ENCODE measurements around the gene ADSS1. TPM values are rescaled to one million over a fixed set of nuclear protein-coding genes. Genes with fewer than 3 reads are reported as not detected.

The ADSS1 gene
- total RNA-seq, 4 donors from 2014 or later = 3.4 to 11.4 (median 8.4) TPM

DNA sequence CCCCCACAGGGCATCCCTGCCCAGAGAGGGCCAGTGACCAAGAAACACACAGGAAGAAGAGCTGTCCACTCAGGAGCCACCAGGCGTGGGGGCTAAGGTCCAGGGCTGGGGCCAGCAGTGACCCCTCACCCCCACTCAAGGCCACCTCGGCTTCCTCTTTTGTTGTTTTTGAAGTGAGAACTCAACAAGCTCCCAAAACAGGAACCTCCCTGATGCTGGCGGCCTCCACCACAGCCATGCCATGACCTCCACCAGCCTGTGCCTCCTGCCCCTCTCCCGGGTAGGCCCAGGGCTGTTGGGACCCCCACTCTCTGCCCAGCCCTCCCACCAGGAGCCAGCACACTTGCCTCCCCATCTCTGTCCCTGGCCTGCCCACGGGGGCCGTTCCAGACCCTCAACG lies 63.7 kb downstream of the ADSS1 start:
- intact Hi-C loops (cut with DNase I) = no loop called here
- DNase-seq = no peak
- 96% methylated on average over 4 of the region's 7 CpGs; no CpG with 5 or more reads in 1 of the 2 donors for WGBS, 2 donors
- Histone ChIP-seq H3K4me1 (peaks cover 25 to 100% (median 29%) of the 10 kb centered on the region in 3 donors), H3K27me3 (no peaks in the 10 kb centered on the region), H3K4me3 (no peak overlapping the region), H3K9me3 (no peaks in the 10 kb centered on the region), H3K27ac (peak overlapping the region in 2 of 4 donors; percentile 9 to 43), H3K36me3 (peaks cover 0 to 79% (median 20%) of the 10 kb centered on the region in 3 donors)
- TF ChIP-seq POLR2A (IDR thresholded peaks at IDR 0.05) = no peak
- no peak for TF ChIP-seq CTCF (IDR thresholded peaks at IDR 0.05)

GRCh38 chr14:104788161-104788818 lies 64.3 kb downstream of the ADSS1 start:
- WGBS, 2 donors = no CpG with 5 or more reads among the region's 14 CpGs
- no peak overlapping the region for H3K4me3 ChIP-seq
- intact Hi-C loops (cut with DNase I) = no loop called here
- H3K36me3 ChIP-seq = peaks cover 0 to 75% (median 20%) of the 10 kb centered on the region in 3 donors
- H3K27ac ChIP-seq = peak overlapping the region in 2 of 4 donors; percentile 9 to 43
- H3K9me3 ChIP-seq = no peaks in the 10 kb centered on the region
- H3K4me1 ChIP-seq = peaks cover 31 to 100% (median 34%) of the 10 kb centered on the region in 3 donors
- H3K27me3 ChIP-seq = no peaks in the 10 kb centered on the region
- TF ChIP-seq POLR2A (IDR thresholded peaks at IDR 0.05) (no peak), CTCF (IDR thresholded peaks at IDR 0.05) (no peak)
- no peak for DNase-seq

DNA sequence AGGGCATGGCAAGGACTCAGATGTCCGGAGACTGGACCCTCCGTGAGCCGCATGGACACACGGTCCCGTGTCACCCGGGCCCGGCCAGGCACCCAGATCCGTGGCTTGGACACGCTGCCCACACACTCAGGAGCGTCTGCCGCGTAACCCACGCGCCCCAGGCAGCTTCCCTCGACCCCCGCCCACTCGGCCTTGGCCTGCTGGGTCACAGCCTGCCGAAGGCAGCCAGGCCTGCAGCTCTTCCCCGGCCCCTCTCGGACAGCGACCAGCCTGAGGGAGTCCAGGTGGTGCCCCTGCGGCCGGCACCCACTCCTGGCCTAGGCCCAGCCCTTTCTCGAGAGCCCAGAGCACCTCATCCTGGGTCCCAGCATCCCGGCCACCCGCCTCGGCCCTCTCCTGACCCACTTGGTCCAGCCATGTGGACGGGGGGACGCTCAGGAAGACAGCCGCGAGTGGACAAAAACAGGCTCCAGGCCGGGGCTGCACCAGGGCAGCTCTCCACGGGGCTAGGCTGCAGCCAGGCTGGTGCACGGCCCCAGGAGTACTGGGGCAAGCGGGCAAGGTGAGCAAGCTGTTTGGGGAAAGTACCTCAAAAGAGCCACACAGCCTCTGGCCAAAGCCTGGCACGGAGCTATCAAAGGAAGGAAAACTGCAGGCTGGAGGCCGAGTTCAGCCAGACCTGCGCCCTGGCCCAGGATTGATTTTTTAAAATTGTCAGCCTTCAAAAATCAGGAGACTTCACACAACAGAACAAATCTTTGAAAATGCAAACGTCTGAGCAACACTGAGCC lies 65.0 kb downstream of the ADSS1 start:
- WGBS, 2 donors = 88% methylated on average over 10 to 23 of the region's 39 CpGs
- TF ChIP-seq CTCF (IDR thresholded peaks at IDR 0.05) (no peak), POLR2A (IDR thresholded peaks at IDR 0.05) (no peak)
- Histone ChIP-seq H3K27me3 (no peaks in the 10 kb centered on the region), H3K9me3 (no peaks in the 10 kb centered on the region), H3K36me3 (peaks cover 0 to 75% (median 20%) of the 10 kb centered on the region in 3 donors), H3K27ac (no peak overlapping the region), H3K4me1 (peaks cover 39 to 100% (median 42%) of the 10 kb centered on the region in 3 donors), H3K4me3 (no peak overlapping the region)
- intact Hi-C loops (cut with DNase I) = no loop called here
- DNase-seq = no peak

DNA sequence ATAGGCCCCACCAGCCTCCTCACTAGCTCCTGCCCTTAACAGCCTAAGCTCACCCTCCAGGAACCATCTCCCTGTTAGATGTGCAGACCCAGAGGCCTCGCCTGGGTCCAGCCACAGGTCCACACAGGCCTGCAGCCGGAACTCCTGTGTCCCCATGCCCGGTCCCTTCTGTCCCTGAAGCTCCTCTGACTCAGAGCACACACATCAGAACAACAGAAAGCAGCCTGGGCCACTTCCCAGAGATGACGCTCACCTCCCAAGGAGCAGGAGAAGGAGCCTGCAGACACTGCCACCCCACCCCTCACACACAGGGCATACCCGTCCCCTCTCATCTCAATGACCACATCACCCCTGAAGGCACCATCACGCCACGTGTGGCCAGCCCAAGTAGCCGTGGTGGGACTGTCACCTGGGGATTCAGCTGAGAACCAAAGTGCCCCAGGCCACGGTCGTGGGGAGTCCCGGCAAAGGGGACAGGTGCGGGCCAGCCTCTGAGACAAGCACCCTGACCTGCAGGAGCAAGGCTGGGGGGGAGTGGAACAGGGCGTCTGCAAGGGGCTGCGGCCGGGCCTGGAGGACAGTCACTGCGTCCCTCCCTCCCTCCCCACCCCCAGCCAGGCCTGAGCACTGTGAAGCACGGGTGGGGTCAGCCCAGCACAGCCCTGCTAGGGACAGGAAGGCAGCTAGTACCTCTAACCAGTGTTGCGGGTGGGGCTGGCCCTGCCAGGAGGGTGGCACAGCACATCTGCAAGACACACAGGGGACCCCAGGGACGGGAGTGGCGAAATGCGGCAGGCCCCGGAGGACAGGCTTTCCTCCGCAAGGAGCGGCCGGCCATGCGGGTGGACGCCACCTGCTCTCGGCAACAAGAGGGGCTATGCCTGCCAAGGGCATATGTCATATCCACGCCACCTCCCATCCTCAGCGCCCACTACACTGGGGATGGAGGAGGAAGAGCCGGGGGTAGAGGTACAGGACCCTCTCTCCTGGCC lies 66.0 kb downstream of the ADSS1 start:
- intact Hi-C loops (cut with DNase I) = no loop called here
- no peaks in the 10 kb centered on the region for H3K9me3 ChIP-seq
- peaks cover 0 to 72% (median 20%) of the 10 kb centered on the region in 3 donors for H3K36me3 ChIP-seq
- 61 to 78% methylated on average over 3 to 19 of the region's 31 CpGs for WGBS, 2 donors
- H3K4me3 ChIP-seq = no peak overlapping the region
- no peak overlapping the region for H3K27ac ChIP-seq
- no peak for TF ChIP-seq POLR2A (IDR thresholded peaks at IDR 0.05)
- no peak for TF ChIP-seq CTCF (IDR thresholded peaks at IDR 0.05)
- peaks cover 36 to 99% (median 45%) of the 10 kb centered on the region in 3 donors for H3K4me1 ChIP-seq
- no peak for DNase-seq
- H3K27me3 ChIP-seq = no peaks in the 10 kb centered on the region

All from esophagus squamous epithelium (tissue), 5 donors.